ENCODE results near the gene TRPV3. TPM values are rescaled to one million over a fixed set of nuclear protein-coding genes. Genes with fewer than 3 reads are reported as not detected.

Gene TRPV3
- total and polyA plus RNA-seq, 4 donors, result 0.04 to 0.38 (median 0.26) TPM

- H3K4me1 ChIP-seq (ENCODE audit: control insufficient read depth in 4 of 4, insufficient read depth in 4 of 4, low read length in 3 of 4), result peaks cover 0 to 2% (median 0%) of the 10 kb centered on the region in 4 donors
- WGBS, result 90% methylated on average over 36 of the region's 36 CpGs
- DNase-seq (ENCODE audit: low spot score), result no peak
These were observed 25.3 kb downstream of the TRPV3 start for GRCh38 chr17:3532106-3532858.

More at GRCh38 chr17:3532106-3532858, 25.3 kb downstream of the TRPV3 start:
- no peak overlapping the region for H3K9ac ChIP-seq (ENCODE audit: low read depth in 1 of 2, low read length in 2 of 2)
- no peak overlapping the region for H3K27ac ChIP-seq (ENCODE audit: low read depth in 1 of 2, low read length in 2 of 2)
- no peak overlapping the region for H3K4me3 ChIP-seq (ENCODE audit: low read depth in 1 of 3, low read length in 3 of 3)
- TF ChIP-seq YY1 (IDR thresholded peaks at IDR 0.05), result no peak
- no peak for TF ChIP-seq FOXA1 (IDR thresholded peaks at IDR 0.05)
- TF ChIP-seq SP1 (IDR thresholded peaks at IDR 0.05), result no peak
- no peak for TF ChIP-seq HNF4A (conservative IDR thresholded peaks at IDR 0.05)
- no peak for TF ChIP-seq MAX (IDR thresholded peaks at IDR 0.05)
- TF ChIP-seq NR2F2 (IDR thresholded peaks at IDR 0.05), result no peak
- no peak for TF ChIP-seq EGR1 (IDR thresholded peaks at IDR 0.05; ENCODE audit: low read depth in 2 of 2)
- TF ChIP-seq RXRA (IDR thresholded peaks at IDR 0.05), result no peak
- no peak for TF ChIP-seq JUND (IDR thresholded peaks at IDR 0.05)
- no peak for TF ChIP-seq FOXA2 (IDR thresholded peaks at IDR 0.05)
- no peak for TF ChIP-seq ZBTB33 (IDR thresholded peaks at IDR 0.05)
- TF ChIP-seq RAD21 (IDR thresholded peaks at IDR 0.05), result no peak
- no peak for TF ChIP-seq REST (IDR thresholded peaks at IDR 0.05)
- no peak for TF ChIP-seq GABPA (IDR thresholded peaks at IDR 0.05 in 1 of 2, conservative IDR thresholded peaks at IDR 0.05 in 1 of 2)
- TF ChIP-seq HNF4G (IDR thresholded peaks at IDR 0.05), result no peak
- no peak for TF ChIP-seq ATF3 (IDR thresholded peaks at IDR 0.05)
- H3K36me3 ChIP-seq (ENCODE audit: control insufficient read depth in 4 of 4, insufficient read depth in 3 of 4, low read depth in 1 of 4, low read length in 3 of 4), result no peaks in the 10 kb centered on the region
- H3K27me3 ChIP-seq (ENCODE audit: control insufficient read depth in 4 of 4, insufficient read depth in 4 of 4, low read length in 3 of 4), result no peaks in the 10 kb centered on the region
- H3K9me3 ChIP-seq (ENCODE audit: control insufficient read depth in 4 of 4, low read length in 3 of 4), result no peaks in the 10 kb centered on the region
